Hematopoietic multipotent progenitor cell treated with erythropoietin and hydrocortisone succinate and interleukin-3 and kit ligand, for 17 days (in vitro differentiated cells): ENCODE data around the gene PLA2G4E.

Experiments used
- DNase-seq: peaks from one replicate; pipeline ENCODE4 v3.0.0-alpha.2; 2015; ENCODE audit warnings: low spot score

The PLA2G4E gene

GRCh38 chr15:41954036-41954435 is 66.8 kb downstream of the PLA2G4E start:
- no peak for DNase-seq

- DNase-seq: no peak
These were observed 68.8 kb downstream of the PLA2G4E start for GRCh38 chr15:41952013-41952563.

- no peak for DNase-seq
These were observed 69.3 kb downstream of the PLA2G4E start for GRCh38 chr15:41951571-41951970.

GRCh38 chr15:41950489-41950888 is 70.4 kb downstream of the PLA2G4E start:
- DNase-seq: no peak

DNA sequence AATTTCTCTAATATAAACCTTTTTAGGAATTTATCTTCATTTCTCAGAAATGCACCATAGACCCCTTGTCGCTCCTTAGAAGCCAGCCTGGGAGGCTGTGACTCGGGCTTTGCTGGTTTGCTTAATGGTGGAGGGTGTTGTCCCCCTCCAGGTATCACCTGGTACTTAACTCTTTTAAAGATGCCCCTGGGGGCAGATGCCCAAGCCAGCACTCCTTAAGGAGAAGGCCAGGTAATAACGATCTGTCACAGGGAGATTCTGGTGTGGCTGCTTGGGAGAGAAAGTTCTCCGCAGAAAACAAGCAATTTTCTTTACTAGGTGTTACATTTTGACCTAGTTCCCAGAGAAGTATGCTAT is 70.7 kb downstream of the PLA2G4E start:
- DNase-seq: no peak

GRCh38 chr15:41949401-41950126 is 71.3 kb downstream of the PLA2G4E start:
- DNase-seq: no peak

GRCh38 chr15:41948490-41948889 is 72.4 kb downstream of the PLA2G4E start:
- DNase-seq: no peak

GRCh38 chr15:41946970-41947369 is 73.9 kb downstream of the PLA2G4E start:
- no peak for DNase-seq

GRCh38 chr15:41945731-41946130 is 75.1 kb downstream of the PLA2G4E start:
- no peak for DNase-seq

DNA sequence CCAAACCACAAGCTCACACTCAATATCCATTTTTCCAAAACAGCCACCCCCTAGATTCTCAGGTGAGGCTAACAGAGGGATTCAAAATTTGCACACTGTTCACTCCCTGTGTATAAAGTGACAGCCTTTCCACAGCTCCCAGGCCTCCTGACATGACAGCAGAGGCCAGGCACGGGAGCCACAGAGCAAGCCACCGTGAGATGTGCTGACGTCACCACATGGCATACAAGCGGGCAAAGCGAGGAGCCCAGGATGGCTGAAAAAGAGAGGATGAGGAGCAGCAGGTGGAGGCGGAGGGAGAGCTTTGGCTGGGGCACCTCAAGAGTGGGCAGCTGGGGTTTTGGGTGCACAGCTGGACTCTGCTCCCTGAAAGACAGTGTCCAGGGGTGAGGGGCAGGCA is 75.6 kb downstream of the PLA2G4E start:
- no peak for DNase-seq

GRCh38 chr15:41944313-41944940 is 76.4 kb downstream of the PLA2G4E start:
- no peak for DNase-seq

DNA sequence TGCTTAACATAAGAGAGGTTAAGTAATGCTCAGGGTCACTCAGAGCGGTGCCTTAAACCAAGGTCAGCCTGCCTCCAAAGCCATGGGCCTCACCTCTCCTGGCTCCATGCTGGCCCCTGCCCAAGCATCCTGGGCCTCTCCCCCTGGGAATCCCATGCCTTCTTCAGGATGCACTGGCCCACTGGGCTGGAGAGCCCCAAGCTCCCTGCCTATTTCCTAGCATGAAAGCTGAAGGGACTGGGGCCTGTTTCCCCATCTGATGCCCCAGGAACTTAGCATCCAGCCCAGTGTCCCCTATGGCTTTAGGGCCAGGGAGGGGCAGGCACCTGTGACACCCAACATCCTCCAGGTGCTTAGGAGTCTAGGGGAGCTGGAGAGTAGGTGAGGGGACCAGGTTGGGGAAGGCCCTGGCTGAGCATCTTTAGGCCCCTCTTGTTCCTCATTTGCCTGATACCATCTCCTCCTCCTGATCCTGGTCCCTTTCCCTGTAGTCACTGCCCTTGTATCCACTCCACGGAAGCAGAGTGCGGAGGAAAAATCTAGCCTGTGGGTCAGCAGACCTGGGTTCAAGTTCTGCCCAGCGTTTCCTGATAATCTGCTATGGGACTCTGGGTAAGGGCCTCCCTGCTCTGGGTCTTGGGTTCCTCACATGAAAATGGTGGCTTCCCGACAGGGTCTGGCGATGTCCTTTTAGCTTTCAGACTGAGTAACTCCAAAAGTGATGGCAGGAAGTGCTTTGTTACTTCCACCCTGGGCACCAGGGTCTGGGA is 77.1 kb downstream of the PLA2G4E start:
- no peak for DNase-seq

- DNase-seq: no peak
These were observed 78.0 kb downstream of the PLA2G4E start for GRCh38 chr15:41942886-41943285.

GRCh38 chr15:41941644-41942415 is 79.0 kb downstream of the PLA2G4E start:
- DNase-seq: no peak

DNA sequence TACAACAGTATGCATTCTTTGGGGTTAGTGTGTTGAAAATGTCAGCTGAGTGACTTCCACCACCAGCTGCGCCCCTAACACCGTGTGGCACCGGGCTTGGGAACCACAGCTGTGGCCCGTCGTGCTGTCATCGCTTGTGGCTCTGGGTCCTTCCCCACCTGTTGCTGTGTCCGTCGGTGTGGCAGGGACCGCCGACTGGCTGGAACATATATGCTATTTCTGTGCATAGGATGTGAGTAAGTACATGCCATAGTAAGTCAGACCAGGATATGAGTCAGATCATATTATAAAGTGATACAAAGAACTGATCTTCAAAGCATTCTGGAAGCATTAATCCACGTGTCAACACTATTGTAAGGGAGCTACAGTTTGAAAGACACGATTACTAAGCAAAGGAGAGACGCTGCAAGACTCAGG is 80.4 kb downstream of the PLA2G4E start:
- DNase-seq: no peak

GRCh38 chr15:41939986-41940385 is 80.9 kb downstream of the PLA2G4E start:
- no peak for DNase-seq

DNA sequence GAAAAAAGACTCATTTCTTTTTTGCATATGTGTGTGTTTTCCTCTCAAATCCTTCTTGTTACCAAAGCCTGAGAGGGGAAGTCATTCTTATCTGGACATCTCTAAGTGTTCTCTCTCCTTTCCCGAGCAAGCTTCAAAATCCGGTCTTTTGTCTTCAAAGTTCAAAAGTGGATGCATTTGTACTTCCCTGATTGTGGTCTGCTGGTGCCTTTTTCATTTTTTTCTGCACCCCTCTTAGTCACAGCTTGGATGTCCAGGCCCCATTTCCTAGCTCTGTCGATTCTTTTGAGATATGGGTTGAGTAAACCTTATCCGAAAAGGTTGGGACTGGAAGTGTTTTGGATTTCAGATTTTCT is 83.3 kb downstream of the PLA2G4E start:
- DNase-seq: no peak

GRCh38 chr15:41936649-41937567 is 83.9 kb downstream of the PLA2G4E start:
- DNase-seq: no peak

DNA sequence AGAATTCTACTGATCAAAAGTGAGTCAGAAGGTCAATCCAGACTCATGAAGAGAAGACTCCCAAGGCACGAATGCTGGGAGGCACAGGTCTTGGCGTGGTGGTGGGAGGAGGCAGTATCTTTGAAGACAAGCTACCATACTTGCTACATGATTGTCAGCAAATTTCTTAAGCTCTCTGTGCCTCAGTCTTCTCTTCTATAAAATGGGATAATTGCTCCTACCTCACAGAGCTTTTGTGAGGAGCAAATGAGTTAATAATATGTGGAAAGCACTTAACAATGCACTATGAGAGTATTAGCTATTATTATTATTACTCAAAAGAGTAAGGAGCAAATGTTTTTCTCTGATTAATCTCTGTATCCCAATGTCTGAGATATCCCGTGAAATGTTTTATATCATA is 84.7 kb downstream of the PLA2G4E start:
- DNase-seq: no peak

DNA sequence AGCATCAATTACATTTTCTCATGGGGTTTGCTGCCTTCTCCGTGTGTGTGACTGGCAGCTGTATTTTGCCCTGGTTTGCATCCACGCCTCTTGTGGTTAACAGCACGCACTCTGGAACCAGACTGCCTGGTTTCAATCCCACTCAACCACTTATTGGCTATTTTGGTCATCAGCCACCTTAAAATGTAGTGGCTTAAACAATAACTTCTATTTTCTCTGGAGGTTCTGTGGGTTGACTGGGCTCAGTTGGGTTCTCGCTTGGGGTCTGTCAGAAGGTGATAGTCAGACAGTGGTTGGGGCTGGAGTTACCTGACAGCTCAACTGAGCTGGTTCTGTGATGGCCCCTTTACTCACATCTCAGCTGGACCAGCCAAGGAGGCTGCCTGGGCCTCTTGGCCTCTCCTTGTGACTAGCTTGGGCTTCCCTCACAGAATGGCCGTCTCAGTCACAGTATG is 85.2 kb downstream of the PLA2G4E start:
- DNase-seq: no peak

- no peak for DNase-seq
These were observed 86.0 kb downstream of the PLA2G4E start for GRCh38 chr15:41934843-41935242.
